22Rv1 (cell line): ENCODE data around the gene HOXB4.

Experiments
- CTCF ChIP-seq: fragments of 450-650 bp; IDR thresholded peaks from 2 replicates; pipeline ENCODE4 v1.5.1; 2017; ENCODE audit warnings: mild to moderate bottlenecking
- ZFX ChIP-seq: fragments of 450-650 bp; IDR thresholded peaks from 2 replicates; pipeline ENCODE4 v1.6.1; 2017; ENCODE audit warnings: antibody characterized with exemption, borderline replicate concordance

- TF ChIP-seq CTCF (no peak), ZFX (no peak)
Measured at GRCh38 chr17:48624544-48625494, 46.7 kb upstream of the HOXB4 start.
